HG03095 (cell line): ENCODE results near the gene IRF7.
"Not testable (repeated sequence)": the region's sequence is repeated elsewhere in the genome, so short reads cannot be mapped to it uniquely, and the experiment has no call there.

Experiments
- ATAC-seq: cut with Tn5 transposase; IDR thresholded peaks from one replicate; pipeline ENCODE4 v1.9.1; 2021; ENCODE audit warnings: moderate library complexity; ENCODE audit not compliant: unreplicated experiment

Gene IRF7

GRCh38 chr11:584287-584686 lies 31.5 kb downstream of the IRF7 start:
- no peak for ATAC-seq

GRCh38 chr11:581752-582151 lies 34.0 kb downstream of the IRF7 start:
- no peak for ATAC-seq

- no peak for ATAC-seq
These were observed 34.4 kb downstream of the IRF7 start for GRCh38 chr11:581342-581741.

- ATAC-seq = no peak
These were observed 35.7 kb downstream of the IRF7 start for GRCh38 chr11:579830-580601.

GRCh38 chr11:578276-579035 lies 37.3 kb downstream of the IRF7 start:
- ATAC-seq = no peak

- ATAC-seq = no peak
These were observed 38.2 kb downstream of the IRF7 start for GRCh38 chr11:577611-577894.

- ATAC-seq = no peak
These were observed 38.7 kb downstream of the IRF7 start for GRCh38 chr11:576811-577610.

- ATAC-seq = peak; percentile 66
These were observed 39.6 kb downstream of the IRF7 start, which contains the start of gene PHRF1 for GRCh38 chr11:575996-576768. TSS of gene PHRF1 (plus strand) at chr11:576470. CDS start at chr11:581513, 5,043 bp downstream.

- ATAC-seq = peak; percentile 37
These were observed 40.3 kb downstream of the IRF7 start for GRCh38 chr11:575313-575995.

- no peak for ATAC-seq
These were observed 41.0 kb downstream of the IRF7 start for GRCh38 chr11:574632-575312.

- not testable (repeated sequence) for ATAC-seq
These were observed 41.6 kb downstream of the IRF7 start for GRCh38 chr11:574031-574570.

GRCh38 chr11:573146-573759 lies 42.5 kb downstream of the IRF7 start:
- ATAC-seq = no peak

GRCh38 chr11:571802-572185 lies 44.0 kb downstream of the IRF7 start:
- ATAC-seq = no peak

- ATAC-seq = no peak
These were observed 46.4 kb downstream of the IRF7 start for GRCh38 chr11:569158-569885.

- ATAC-seq = peak; percentile 82
These were observed 47.2 kb downstream of the IRF7 start for GRCh38 chr11:568306-569157.

- ATAC-seq = no peak
These were observed 48.0 kb downstream of the IRF7 start for GRCh38 chr11:567629-568292.
